A172 (cell line): Measurements from ENCODE around the gene MAP3K7. TPM values are rescaled to one million over a fixed set of nuclear protein-coding genes. Genes with fewer than 3 reads are reported as not detected.
A peak's percentile ranks its signal among the peaks of the same experiment; 100 is the strongest.

Experiments
- DNase-seq: peaks from one replicate; pipeline ENCODE4 v3.0.0-alpha.2; 2015; ENCODE audit warnings: low spot score
- total RNA-seq: library from RNA; depleted of rRNA; stranded (reverse); fragments of >200 nt; shearing (Covaris generic); gene quantifications from 2 replicates; pipeline ENCODE4 v1.2.3, GENCODE V29; 2014

The MAP3K7 gene
- total RNA-seq, 1 experiment from 2014 or later: 30.0 TPM

- no peak for DNase-seq
Observed at GRCh38 chr6:90484385-90484784, 102.5 kb downstream of the MAP3K7 start.

- DNase-seq: no peak
Observed at GRCh38 chr6:90483956-90484355, 102.9 kb downstream of the MAP3K7 start.

- no peak for DNase-seq
Observed at GRCh38 chr6:90483116-90483839, 103.6 kb downstream of the MAP3K7 start.

GRCh38 chr6:90480666-90481065, 106.2 kb downstream of the MAP3K7 start:
- DNase-seq: no peak

- no peak for DNase-seq
Observed at GRCh38 chr6:90479603-90479926, 107.3 kb downstream of the MAP3K7 start.

- peak; percentile 91 for DNase-seq
Observed at GRCh38 chr6:90478789-90479602, 107.9 kb downstream of the MAP3K7 start.

GRCh38 chr6:90478278-90478677, 108.6 kb downstream of the MAP3K7 start:
- DNase-seq: no peak

GRCh38 chr6:90477366-90477765, 109.5 kb downstream of the MAP3K7 start:
- DNase-seq: no peak

- DNase-seq: no peak
Observed at GRCh38 chr6:90472716-90473115, 114.2 kb downstream of the MAP3K7 start.

GRCh38 chr6:90471263-90471662, 115.6 kb downstream of the MAP3K7 start:
- DNase-seq: no peak

- no peak for DNase-seq
Observed at GRCh38 chr6:90469906-90470305, 117.0 kb downstream of the MAP3K7 start.

- no peak for DNase-seq
Observed at GRCh38 chr6:90468859-90469258, 118.0 kb downstream of the MAP3K7 start.

- DNase-seq: peak; percentile 48
Observed at GRCh38 chr6:90468080-90468479, 118.8 kb downstream of the MAP3K7 start.

GRCh38 chr6:90467546-90467945, 119.3 kb downstream of the MAP3K7 start:
- no peak for DNase-seq

- peak; percentile 13 for DNase-seq
Observed at GRCh38 chr6:90466154-90466940, 120.5 kb downstream of the MAP3K7 start.

GRCh38 chr6:90465686-90466085, 121.2 kb downstream of the MAP3K7 start:
- no peak for DNase-seq

- DNase-seq: no peak
Observed at GRCh38 chr6:90464507-90464906, 122.4 kb downstream of the MAP3K7 start.

GRCh38 chr6:90463874-90464273, 123.0 kb downstream of the MAP3K7 start:
- no peak for DNase-seq
